Measurements from ENCODE around the gene GORASP1. TPM values are rescaled to one million over a fixed set of nuclear protein-coding genes. Genes with fewer than 3 reads are reported as not detected.

GORASP1 gene
- total and polyA plus RNA-seq, 2 experiments from 2014 or later, result 10.3 to 38.3 TPM

GRCh38 chr3:39133093-39133490 is 25.7 kb upstream of the GORASP1 start:
- H3F3A ChIP-seq (replicated peaks; ENCODE audit: low read depth), result no peaks in the 10 kb centered on the region
- H3K36me3 ChIP-seq (ENCODE audit: insufficient read depth), result no peaks in the 10 kb centered on the region
- no peaks in the 10 kb centered on the region for H3K9me2 ChIP-seq (ENCODE audit: insufficient read depth)
- H3K27ac ChIP-seq (ENCODE audit: low read depth), result no peak overlapping the region
- peaks cover 5% of the 10 kb centered on the region for H3K27me3 Mint-ChIP-seq (ENCODE audit: insufficient read depth, low read depth, poor library complexity)
- H3K27me3 ChIP-seq (ENCODE audit: insufficient read depth), result no peaks in the 10 kb centered on the region
- no peaks in the 10 kb centered on the region for H3K36me3 Mint-ChIP-seq (ENCODE audit: low read depth)
- no peaks in the 10 kb centered on the region for H3K9me3 Mint-ChIP-seq
- H3K79me2 ChIP-seq (replicated peaks; ENCODE audit: insufficient read depth), result no peaks in the 10 kb centered on the region
- no peak for ATAC-seq
- H3K4me1 ChIP-seq (ENCODE audit: insufficient read depth), result no peaks in the 10 kb centered on the region
- TF ChIP-seq STAT1 (IDR thresholded peaks at IDR 0.05; ENCODE audit: unreplicated experiment) (no peak), JUNB (IDR thresholded peaks at IDR 0.05; ENCODE audit: unreplicated experiment) (no peak), CREB1 (CRISPR knock-in tag; IDR thresholded peaks at IDR 0.05; ENCODE audit: low read depth) (no peak), EZH2phosphoT487 (IDR thresholded peaks at IDR 0.05; ENCODE audit: unreplicated experiment) (no peak), EZH2 (IDR thresholded peaks at IDR 0.05; ENCODE audit: low read depth, unreplicated experiment) (no peak), ZNF114 (CRISPR knock-in tag; IDR thresholded peaks at IDR 0.05) (no peak), ETS1 (IDR thresholded peaks at IDR 0.05) (no peak)
- H2AFZ ChIP-seq, result no peak overlapping the region
- no peak overlapping the region for H3K27ac Mint-ChIP-seq
- H4K20me1 ChIP-seq (replicated peaks; ENCODE audit: insufficient read depth), result no peaks in the 10 kb centered on the region
- H3K4me1 Mint-ChIP-seq, result no peaks in the 10 kb centered on the region
- H3K4me3 ChIP-seq, result no peak overlapping the region
- no peak overlapping the region for H3K4me2 ChIP-seq
- no peak for DNase-seq (ENCODE audit: low spot score)
- no peak overlapping the region for H3K4me3 Mint-ChIP-seq

GRCh38 chr3:39132096-39133092 is 25.0 kb upstream of the GORASP1 start:
- ATAC-seq (no peak), DNase-seq (ENCODE audit: low spot score) (no peak)
- H3K4me2 ChIP-seq, result no peak overlapping the region
- H3K36me3 Mint-ChIP-seq (ENCODE audit: low read depth), result no peaks in the 10 kb centered on the region
- H3K36me3 ChIP-seq (ENCODE audit: insufficient read depth), result no peaks in the 10 kb centered on the region
- no peaks in the 10 kb centered on the region for H3K9me2 ChIP-seq (ENCODE audit: insufficient read depth)
- H3K4me3 Mint-ChIP-seq, result no peak overlapping the region
- no peak overlapping the region for H3K27ac ChIP-seq (ENCODE audit: low read depth)
- H3K27ac Mint-ChIP-seq, result no peak overlapping the region
- H3K4me1 Mint-ChIP-seq, result peaks cover under 1% of the 10 kb centered on the region; the same call in 2 of the 3 replicates
- H3K4me3 ChIP-seq, result no peak overlapping the region
- H2AFZ ChIP-seq, result no peak overlapping the region
- H3F3A ChIP-seq (replicated peaks; ENCODE audit: low read depth), result no peaks in the 10 kb centered on the region
- no peaks in the 10 kb centered on the region for H3K4me1 ChIP-seq (ENCODE audit: insufficient read depth)
- no peaks in the 10 kb centered on the region for H3K27me3 ChIP-seq (ENCODE audit: insufficient read depth)
- no peaks in the 10 kb centered on the region for H3K79me2 ChIP-seq (replicated peaks; ENCODE audit: insufficient read depth)
- peaks cover 5% of the 10 kb centered on the region for H3K27me3 Mint-ChIP-seq (ENCODE audit: insufficient read depth, low read depth, poor library complexity)
- H4K20me1 ChIP-seq (replicated peaks; ENCODE audit: insufficient read depth), result no peaks in the 10 kb centered on the region
- no peaks in the 10 kb centered on the region for H3K9me3 Mint-ChIP-seq
- TF ChIP-seq NANOG (IDR thresholded peaks at IDR 0.05; ENCODE audit: borderline replicate concordance), result no peak
- no peak for TF ChIP-seq REST (IDR thresholded peaks at IDR 0.05; ENCODE audit: unreplicated experiment)
- TF ChIP-seq JUNB (IDR thresholded peaks at IDR 0.05; ENCODE audit: unreplicated experiment), result no peak
- no peak for TF ChIP-seq ZNF462 (CRISPR knock-in tag; IDR thresholded peaks at IDR 0.05)
